Measurements from ENCODE around the gene CROCC2.
A peak's percentile ranks its signal among the peaks of the same experiment; 100 is the strongest.

The CROCC2 gene

GRCh38 chr2:240889601-240890560 is 16.3 kb upstream of the CROCC2 start:
- H3K36me3 ChIP-seq (ENCODE audit: control insufficient read depth in 2 of 2, insufficient read depth in 1 of 2, low read length in 2 of 2) = no peaks in the 10 kb centered on the region
- H3K27ac ChIP-seq (ENCODE audit: extremely low read depth, low read depth, low read length) = no peak overlapping the region
- no peak overlapping the region for H3K4me3 ChIP-seq (ENCODE audit: low read depth, low read length)
- no peak for TF ChIP-seq KLF16 (tag by site-specific recombination; IDR thresholded peaks at IDR 0.05)
- TF ChIP-seq ZNF302 (tag by site-specific recombination; IDR thresholded peaks at IDR 0.05; ENCODE audit: low read depth) = no peak
- no peak for TF ChIP-seq ZBTB1 (tag by site-specific recombination; IDR thresholded peaks at IDR 0.05)
- peak; percentile 70 for TF ChIP-seq KLF1 (tag by site-specific recombination; IDR thresholded peaks at IDR 0.05)
- TF ChIP-seq ZNF19 (tag by site-specific recombination; IDR thresholded peaks at IDR 0.05; ENCODE audit: low read depth) = no peak
- H3K9me3 ChIP-seq (ENCODE audit: control insufficient read depth, insufficient read depth, low read depth, low read length) = no peaks in the 10 kb centered on the region
- no peaks in the 10 kb centered on the region for H3K4me1 ChIP-seq (ENCODE audit: control insufficient read depth, insufficient read depth, low read length)
- POLR2A ChIA-PET = no interaction called here
- CTCF ChIA-PET = interaction anchor here (2.2 kb wide), 1 partner anchor 25 kb away, joined by 7 read pairs; no protein-coding TSS in a partner anchor

- ChIA-PET POLR2A (no interaction called here), CTCF (interaction anchor here (2.2 kb wide), 1 partner anchor 24 kb away, joined by 7 read pairs; no protein-coding TSS in a partner anchor)
- no peak overlapping the region for H3K4me3 ChIP-seq (ENCODE audit: low read depth, low read length)
- H3K9me3 ChIP-seq (ENCODE audit: control insufficient read depth, insufficient read depth, low read depth, low read length) = no peaks in the 10 kb centered on the region
- H3K27ac ChIP-seq (ENCODE audit: extremely low read depth, low read depth, low read length) = no peak overlapping the region
- TF ChIP-seq AEBP2 (tag by site-specific recombination; IDR thresholded peaks at IDR 0.05; ENCODE audit: borderline replicate concordance) (no peak), ZNF292 (tag by site-specific recombination; IDR thresholded peaks at IDR 0.05; ENCODE audit: borderline replicate concordance, low read depth) (no peak), ZNF639 (tag by site-specific recombination; IDR thresholded peaks at IDR 0.05) (no peak), ZIC2 (tag by site-specific recombination; IDR thresholded peaks at IDR 0.05) (no peak), ZNF391 (tag by site-specific recombination; IDR thresholded peaks at IDR 0.05; ENCODE audit: borderline replicate concordance, low read depth) (no peak), ZNF76 (tag by site-specific recombination; IDR thresholded peaks at IDR 0.05; ENCODE audit: borderline replicate concordance, low read depth) (no peak), ZNF514 (tag by site-specific recombination; IDR thresholded peaks at IDR 0.05) (no peak), TRIM28 (IDR thresholded peaks at IDR 0.05; ENCODE audit: borderline replicate concordance, low read length) (no peak), ZFP37 (tag by site-specific recombination; IDR thresholded peaks at IDR 0.05) (no peak), ZNF837 (tag by site-specific recombination; IDR thresholded peaks at IDR 0.05) (no peak), GLI4 (tag by site-specific recombination; IDR thresholded peaks at IDR 0.05) (no peak), OVOL3 (tag by site-specific recombination; IDR thresholded peaks at IDR 0.05) (no peak), ZNF791 (tag by site-specific recombination; IDR thresholded peaks at IDR 0.05) (no peak), ZNF560 (tag by site-specific recombination; IDR thresholded peaks at IDR 0.05; ENCODE audit: borderline replicate concordance) (no peak), ZNF26 (tag by site-specific recombination; IDR thresholded peaks at IDR 0.05) (no peak), ZNF513 (tag by site-specific recombination; IDR thresholded peaks at IDR 0.05) (no peak)
- no peaks in the 10 kb centered on the region for H3K36me3 ChIP-seq (ENCODE audit: control insufficient read depth in 2 of 2, insufficient read depth in 1 of 2, low read length in 2 of 2)
- H3K4me1 ChIP-seq (ENCODE audit: control insufficient read depth, insufficient read depth, low read length) = no peaks in the 10 kb centered on the region
These were observed 15.4 kb upstream of the CROCC2 start for GRCh38 chr2:240890691-240891090.
